IMR-90 (cell line): ENCODE data around the gene RNF11. TPM values are rescaled to one million over a fixed set of nuclear protein-coding genes. Genes with fewer than 3 reads are reported as not detected.

ENCODE experiments used
- ATAC-seq: fragments of 200-7000 bp; cut with Tn5 transposase; 2 replicates; pipeline ENCODE4 v1.9.1; 2020; ENCODE audit warnings: low read depth, mild to moderate bottlenecking, moderate library complexity
- BruUV-seq: library from RNA; stranded (reverse); fragments of 400-500 nt; replicated peaks from 2 replicates; lab custom pipeline; 2021; lab: Mats Ljungman, UMichigan
- CTCF ChIA-PET: fragments of 300-600 bp; formaldehyde crosslinking; extraction: SDS; loops from one replicate; lab custom pipeline; 2021; ENCODE audit warnings: antibody characterized with exemption; lab: Yijun Ruan, JAX
- POLR2A ChIA-PET: fragments of 300-600 bp; sonication (Branson Sonifier 250); formaldehyde crosslinking; loops from one replicate; lab custom pipeline; 2022; ENCODE audit warnings: antibody characterized with exemption; ENCODE audit not compliant: unreplicated experiment; lab: Charles Lee
- DNase-seq: peaks from one replicate; pipeline ENCODE4 v3.0.0; 2013
- H2AFZ ChIP-seq: replicated peaks from 2 replicates; pipeline ENCODE3; 2013; ENCODE audit warnings: low read length, mild to moderate bottlenecking; ENCODE audit not compliant: poor library complexity
- H2AK5ac ChIP-seq: 2 replicates; pipeline ENCODE4 v1.6.1; 2013; ENCODE audit warnings: low read depth, low read length, inconsistent platforms
- H2AK9ac ChIP-seq: replicated peaks from 2 replicates; pipeline ENCODE3; 2013; ENCODE audit warnings: mild to moderate bottlenecking, low read depth, low read length, moderate library complexity; ENCODE audit not compliant: poor library complexity
- H2BK120ac ChIP-seq: 2 replicates; pipeline ENCODE4 v1.6.1; 2013; ENCODE audit warnings: low read depth, low read length, inconsistent platforms
- H2BK15ac ChIP-seq: 3 replicates; pipeline ENCODE4 v1.6.1; 2013; ENCODE audit warnings: low read depth, low read length, inconsistent platforms
- H2BK20ac ChIP-seq: 2 replicates; pipeline ENCODE4 v1.6.1; 2013; ENCODE audit warnings: low read depth, mild to moderate bottlenecking, inconsistent platforms, low read length, moderate library complexity
- H2BK5ac ChIP-seq: 2 replicates; pipeline ENCODE4 v1.6.1; 2013; ENCODE audit warnings: mild to moderate bottlenecking, low read depth, low read length, inconsistent platforms; ENCODE audit not compliant: poor library complexity, severe bottlenecking
- H3K14ac ChIP-seq: replicated peaks from 2 replicates; pipeline ENCODE4 v1.6.1; 2013; ENCODE audit warnings: low read depth, low read length, inconsistent platforms
- H3K18ac ChIP-seq: 2 replicates; pipeline ENCODE4 v1.6.1; 2013; ENCODE audit warnings: low read depth, low read length, control low read depth
- H3K23ac ChIP-seq: 2 replicates; pipeline ENCODE4 v1.6.1; 2013; ENCODE audit warnings: low read depth, low read length, inconsistent platforms
- H3K27ac ChIP-seq: 2 replicates; pipeline ENCODE4 v1.5.1; 2013; ENCODE audit warnings: mild to moderate bottlenecking, control low read depth, low read length; ENCODE audit not compliant: insufficient read depth
- H3K27me3 ChIP-seq: 2 replicates; pipeline ENCODE4 v1.6.1; 2013; ENCODE audit warnings: low read length; ENCODE audit not compliant: control insufficient read depth, insufficient read depth
- H3K36me3 ChIP-seq: 2 replicates; pipeline ENCODE4 v1.6.1; 2013; ENCODE audit warnings: low read length, mixed read lengths; ENCODE audit not compliant: control insufficient read depth, insufficient read depth
- H3K4ac ChIP-seq: 2 replicates; pipeline ENCODE4 v1.6.1; 2013; ENCODE audit warnings: low read depth, low read length, inconsistent platforms
- H3K4me1 ChIP-seq: 2 replicates; pipeline ENCODE4 v1.6.1; 2013; ENCODE audit warnings: low read length, mixed read lengths; ENCODE audit not compliant: control insufficient read depth, insufficient read depth
- H3K4me2 ChIP-seq: 2 replicates; pipeline ENCODE4 v1.6.1; 2013; ENCODE audit warnings: low read depth, mild to moderate bottlenecking, control low read depth, low read length, moderate library complexity
- H3K4me3 ChIP-seq: 2 replicates; pipeline ENCODE4 v1.5.1; 2013; ENCODE audit warnings: low read depth, mild to moderate bottlenecking, control low read depth, low read length, moderate library complexity; ENCODE audit not compliant: insufficient read depth
- H3K56ac ChIP-seq: 2 replicates; pipeline ENCODE4 v1.6.1; 2013; ENCODE audit warnings: low read length, inconsistent platforms; ENCODE audit not compliant: insufficient read depth; ENCODE audit errors: extremely low read depth
- H3K79me1 ChIP-seq, 2 experiments: 2 replicates each; pipeline ENCODE4 v1.6.1; 2013; ENCODE audit warnings: low read length in 2 of 2, inconsistent platforms in 1 of 2, low read depth in 1 of 2
- H3K9ac ChIP-seq: 2 replicates; pipeline ENCODE4 v1.6.1; 2013; ENCODE audit warnings: low read depth, low read length, control low read depth
- H3K9me1 ChIP-seq: 2 replicates; pipeline ENCODE4 v1.6.1; 2013; ENCODE audit warnings: low read length, inconsistent platforms; ENCODE audit not compliant: insufficient read depth
- H3K9me3 ChIP-seq: 2 replicates; pipeline ENCODE4 v1.6.1; 2013; ENCODE audit warnings: low read length; ENCODE audit not compliant: control insufficient read depth, insufficient read depth
- H4K20me1 ChIP-seq: 2 replicates; pipeline ENCODE4 v1.6.1; 2013; ENCODE audit warnings: low read length, inconsistent platforms; ENCODE audit not compliant: insufficient read depth
- H4K5ac ChIP-seq: 2 replicates; pipeline ENCODE4 v1.6.1; 2013; ENCODE audit warnings: mild to moderate bottlenecking, low read depth, low read length, control low read depth
- H4K8ac ChIP-seq, 2 experiments: 2 replicates each; pipeline ENCODE4 v1.6.1; 2013; ENCODE audit warnings: low read depth in 2 of 2, low read length in 2 of 2, control low read depth in 1 of 2, inconsistent platforms in 1 of 2
- H4K91ac ChIP-seq: 2 replicates; pipeline ENCODE4 v1.6.1; 2013; ENCODE audit warnings: low read depth, low read length, inconsistent platforms; ENCODE audit not compliant: insufficient read depth
- FOS ChIP-seq: fragments of 150-350 bp; IDR thresholded peaks from 2 replicates; pipeline ENCODE4 v1.6.1; 2016; ENCODE audit warnings: low read depth, low read length
- MAFK ChIP-seq: IDR thresholded peaks from 2 replicates; pipeline ENCODE4 v1.6.1; 2012; ENCODE audit warnings: low read depth, low read length, improper control_type of control experiment
- MAZ ChIP-seq: IDR thresholded peaks from 2 replicates; pipeline ENCODE4 v1.6.1; 2012; ENCODE audit warnings: low read depth, mild to moderate bottlenecking, low read length, improper control_type of control experiment, moderate library complexity, borderline replicate concordance
- NFE2L2 ChIP-seq: fragments of 150-350 bp; IDR thresholded peaks from 2 replicates; pipeline ENCODE4 v1.6.1; 2016; ENCODE audit warnings: low read depth, mild to moderate bottlenecking, low read length
- POLR2A ChIP-seq: IDR thresholded peaks from 2 replicates; pipeline ENCODE4 v1.6.1; 2012; ENCODE audit warnings: mild to moderate bottlenecking, low read depth, low read length
- RAD21 ChIP-seq: IDR thresholded peaks from 2 replicates; pipeline ENCODE4 v1.6.1; 2012; ENCODE audit warnings: low read length, improper control_type of control experiment
- RCOR1 ChIP-seq: IDR thresholded peaks from 2 replicates; pipeline ENCODE4 v1.6.1; 2012; ENCODE audit warnings: mild to moderate bottlenecking, low read length, improper control_type of control experiment; ENCODE audit not compliant: insufficient replicate concordance
- RFX5 ChIP-seq: IDR thresholded peaks from 2 replicates; pipeline ENCODE4 v1.8.0; 2012; ENCODE audit warnings: low read depth, mild to moderate bottlenecking, low read length, moderate library complexity
- SMC3 ChIP-seq: fragments of 150-350 bp; IDR thresholded peaks from 2 replicates; pipeline ENCODE4 v1.6.1; 2016; ENCODE audit warnings: low read depth, mild to moderate bottlenecking, antibody characterized with exemption, low read length, moderate library complexity
- WGBS, 2 experiments: methylation state at CpG; one replicate each; pipeline versions ENCODE4 v1.1.5 to v1.1.7; 2013; ENCODE audit warnings: missing lambda C conversion rate in 2 of 2; ENCODE audit not compliant: insufficient read length in 1 of 2; ENCODE audit errors: extremely low coverage in 2 of 2; 5-methylcytosine and 5-hydroxymethylcytosine counted together
- dilution Hi-C: fragments of 300-500 bp; cut with HindIII; formaldehyde crosslinking; loops from one replicate; pipeline ENCODE4 v1.14.3; 2018; ENCODE audit warnings: low sequenced_read_pairs; ENCODE audit not compliant: unreplicated experiment
- in situ Hi-C: fragments of 300-500 bp; cut with MboI; formaldehyde crosslinking; loops from 3 replicates; pipeline ENCODE4 v1.14.3; 2019; ENCODE audit warnings: low sequenced_read_pairs, inconsistent platforms, mixed read lengths
- intact Hi-C: fragments of 100-400 bp; cut with micrococcal nuclease; formaldehyde crosslinking; loops from 2 replicates; pipeline ENCODE4 v1.10.0; 2022
- polyA plus RNA-seq, 3 experiments: library from polyadenylated mRNA; depleted of rRNA; stranded (reverse); fragments of >200 nt; gene quantifications; 2 replicates each; pipeline ENCODE4 v1.2.3, GENCODE V29; 2012; ENCODE audit warnings: low replicate concordance in 1 of 3
- total RNA-seq: library from RNA; depleted of rRNA; stranded (reverse); fragments of >200 nt; gene quantifications from 2 replicates; pipeline ENCODE4 v1.2.3, GENCODE V29; 2012
- TF ChIP-seq, protein P1 (sequence below): fragments of 150-350 bp; IDR thresholded peaks from 2 replicates; pipeline ENCODE4 v1.6.1; 2017; ENCODE audit warnings: mild to moderate bottlenecking, antibody characterized with exemption, low read length, low read depth
- TF ChIP-seq, protein P2 (sequence below): conservative IDR thresholded peaks from 2 replicates; pipeline ENCODE4 v1.5.1; 2012; ENCODE audit warnings: mild to moderate bottlenecking, low read depth, low read length, improper control_type of control experiment

Gene RNF11
- total and polyA plus RNA-seq, 2 of the 4 experiments (the other 2 are of a cell fraction) = 63.3 to 64.1 TPM

DNA sequence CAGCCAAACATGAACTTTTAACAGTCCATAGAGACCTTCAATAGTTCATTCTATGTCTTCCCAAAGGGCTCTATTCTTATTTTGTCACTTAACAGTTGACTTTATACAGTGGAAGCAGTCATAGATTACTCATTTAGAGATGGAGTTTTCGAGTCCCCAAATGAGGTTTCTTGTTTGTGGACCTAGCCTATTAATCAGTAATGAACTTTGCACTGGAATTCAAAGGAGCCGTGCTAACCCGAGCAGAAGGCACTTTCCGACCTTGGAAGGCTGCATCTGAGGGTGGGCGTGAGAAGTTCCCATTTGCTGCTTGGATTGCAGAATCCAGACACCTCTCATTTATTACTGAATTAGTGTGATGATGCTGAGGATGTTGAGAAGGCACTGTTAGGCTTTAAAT is 47.9 kb downstream of the RNF11 start:
- Histone ChIP-seq H3K9ac (no peak overlapping the region), H4K20me1 (no peaks in the 10 kb centered on the region), H3K4me3 (no peak overlapping the region), H3K18ac (no peak overlapping the region), H2AK9ac (no peak overlapping the region), H3K27ac (no peak overlapping the region), H3K14ac (no peak overlapping the region), H3K4me1 (peaks cover 3% of the 10 kb centered on the region; the same call in 1 of the 2 replicates), H3K36me3 (peaks cover 6% of the 10 kb centered on the region), H3K56ac (no peak overlapping the region), H3K4me2 (no peak overlapping the region), H4K8ac (no peak overlapping the region), H4K91ac (no peak overlapping the region), H3K23ac (no peak overlapping the region), H2BK5ac (no peak overlapping the region), H2BK120ac (no peak overlapping the region), H3K9me3 (no peaks in the 10 kb centered on the region), H3K79me1 (peaks cover 0 to 9% of the 10 kb centered on the region in 2 experiments; a peak in 1 of 4 replicates), H2AK5ac (no peak overlapping the region), H2AFZ (no peak overlapping the region), H4K5ac (no peak overlapping the region), H3K9me1 (peaks cover 7% of the 10 kb centered on the region; the same call in 1 of the 2 replicates), H2BK15ac (no peak overlapping the region), H2BK20ac (no peak overlapping the region), H3K4ac (no peak overlapping the region), H3K27me3 (no peaks in the 10 kb centered on the region)
- ATAC-seq = no peak; the same call in 1 of the 2 replicates
- intact Hi-C loops (no loop called here), dilution Hi-C loops (no loop called here), in situ Hi-C loops (no loop called here)
- TF ChIP-seq RFX5 (no peak), MAZ (no peak), NFE2L2 (no peak), MAFK (no peak), RCOR1 (no peak), SMC3 (no peak), RAD21 (no peak), FOS (no peak), POLR2A (no peak)
- TF ChIP-seq, protein P1, sequence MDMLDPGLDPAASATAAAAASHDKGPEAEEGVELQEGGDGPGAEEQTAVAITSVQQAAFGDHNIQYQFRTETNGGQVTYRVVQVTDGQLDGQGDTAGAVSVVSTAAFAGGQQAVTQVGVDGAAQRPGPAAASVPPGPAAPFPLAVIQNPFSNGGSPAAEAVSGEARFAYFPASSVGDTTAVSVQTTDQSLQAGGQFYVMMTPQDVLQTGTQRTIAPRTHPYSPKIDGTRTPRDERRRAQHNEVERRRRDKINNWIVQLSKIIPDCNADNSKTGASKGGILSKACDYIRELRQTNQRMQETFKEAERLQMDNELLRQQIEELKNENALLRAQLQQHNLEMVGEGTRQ = no peak
- TF ChIP-seq, protein P2, sequence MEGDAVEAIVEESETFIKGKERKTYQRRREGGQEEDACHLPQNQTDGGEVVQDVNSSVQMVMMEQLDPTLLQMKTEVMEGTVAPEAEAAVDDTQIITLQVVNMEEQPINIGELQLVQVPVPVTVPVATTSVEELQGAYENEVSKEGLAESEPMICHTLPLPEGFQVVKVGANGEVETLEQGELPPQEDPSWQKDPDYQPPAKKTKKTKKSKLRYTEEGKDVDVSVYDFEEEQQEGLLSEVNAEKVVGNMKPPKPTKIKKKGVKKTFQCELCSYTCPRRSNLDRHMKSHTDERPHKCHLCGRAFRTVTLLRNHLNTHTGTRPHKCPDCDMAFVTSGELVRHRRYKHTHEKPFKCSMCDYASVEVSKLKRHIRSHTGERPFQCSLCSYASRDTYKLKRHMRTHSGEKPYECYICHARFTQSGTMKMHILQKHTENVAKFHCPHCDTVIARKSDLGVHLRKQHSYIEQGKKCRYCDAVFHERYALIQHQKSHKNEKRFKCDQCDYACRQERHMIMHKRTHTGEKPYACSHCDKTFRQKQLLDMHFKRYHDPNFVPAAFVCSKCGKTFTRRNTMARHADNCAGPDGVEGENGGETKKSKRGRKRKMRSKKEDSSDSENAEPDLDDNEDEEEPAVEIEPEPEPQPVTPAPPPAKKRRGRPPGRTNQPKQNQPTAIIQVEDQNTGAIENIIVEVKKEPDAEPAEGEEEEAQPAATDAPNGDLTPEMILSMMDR = no peak
- POLR2A ChIA-PET = no interaction called here
- WGBS, 2 experiments = no CpG with 5 or more reads among the region's 5 CpGs
- no peak for DNase-seq
- BruUV-seq = no TSS peak
- CTCF ChIA-PET = no interaction called here
